ENCODE results near the gene GCNT4.

Gene GCNT4

GRCh38 chr5:75031366-75031765 is 21.0 kb downstream of the GCNT4 start:
- Histone ChIP-seq H3K4me1 (no peaks in the 10 kb centered on the region), H3K9me3 (no peaks in the 10 kb centered on the region), H3K4me3 (ENCODE audit: low read depth, low read length) (no peak overlapping the region), H3K27me3 (peaks cover 5% of the 10 kb centered on the region; the same call in 1 of the 2 replicates), H3K36me3 (no peaks in the 10 kb centered on the region)
- no peak for TF ChIP-seq CTCF (IDR thresholded peaks at IDR 0.05; ENCODE audit: low read depth, low read length)
- no peak for DNase-seq

GRCh38 chr5:75028090-75028489 is 24.3 kb downstream of the GCNT4 start:
- Histone ChIP-seq H3K27me3 (peaks cover 15% of the 10 kb centered on the region), H3K4me1 (no peaks in the 10 kb centered on the region), H3K4me3 (ENCODE audit: low read depth, low read length) (no peak overlapping the region), H3K9me3 (no peaks in the 10 kb centered on the region), H3K36me3 (no peaks in the 10 kb centered on the region)
- no peak for DNase-seq
- TF ChIP-seq CTCF (IDR thresholded peaks at IDR 0.05; ENCODE audit: low read depth, low read length) = no peak

GRCh38 chr5:75023368-75024159 is 28.8 kb downstream of the GCNT4 start:
- peaks cover 18% of the 10 kb centered on the region for H3K27me3 ChIP-seq
- no peaks in the 10 kb centered on the region for H3K36me3 ChIP-seq
- H3K4me1 ChIP-seq = no peaks in the 10 kb centered on the region
- no peaks in the 10 kb centered on the region for H3K9me3 ChIP-seq
- no peak for TF ChIP-seq CTCF (IDR thresholded peaks at IDR 0.05; ENCODE audit: low read depth, low read length)
- H3K4me3 ChIP-seq (ENCODE audit: low read depth, low read length) = no peak overlapping the region
- DNase-seq = no peak

- Histone ChIP-seq H3K27me3 (peaks cover 18% of the 10 kb centered on the region), H3K36me3 (no peaks in the 10 kb centered on the region), H3K9me3 (no peaks in the 10 kb centered on the region), H3K4me3 (ENCODE audit: low read depth, low read length) (no peak overlapping the region), H3K4me1 (no peaks in the 10 kb centered on the region)
- no peak for TF ChIP-seq CTCF (IDR thresholded peaks at IDR 0.05; ENCODE audit: low read depth, low read length)
- DNase-seq = no peak
These were observed 30.6 kb downstream of the GCNT4 start for GRCh38 chr5:75021800-75022199.

- TF ChIP-seq CTCF (IDR thresholded peaks at IDR 0.05; ENCODE audit: low read depth, low read length) = no peak
- peak; percentile 15 for DNase-seq
- Histone ChIP-seq H3K9me3 (no peaks in the 10 kb centered on the region), H3K4me3 (ENCODE audit: low read depth, low read length) (no peak overlapping the region), H3K27me3 (peaks cover 18% of the 10 kb centered on the region), H3K36me3 (no peaks in the 10 kb centered on the region), H3K4me1 (no peaks in the 10 kb centered on the region)
These were observed 31.1 kb downstream of the GCNT4 start for GRCh38 chr5:75021219-75021618.

GRCh38 chr5:75020016-75020656 is 32.2 kb downstream of the GCNT4 start:
- DNase-seq = no peak
- H3K27me3 ChIP-seq = peaks cover 15% of the 10 kb centered on the region
- no peak for TF ChIP-seq CTCF (IDR thresholded peaks at IDR 0.05; ENCODE audit: low read depth, low read length)
- H3K4me1 ChIP-seq = no peaks in the 10 kb centered on the region
- H3K9me3 ChIP-seq = no peaks in the 10 kb centered on the region
- no peaks in the 10 kb centered on the region for H3K36me3 ChIP-seq
- H3K4me3 ChIP-seq (ENCODE audit: low read depth, low read length) = no peak overlapping the region

Data from BE2C (cell line).